Measurements from ENCODE around the gene CPA1. TPM values are rescaled to one million over a fixed set of nuclear protein-coding genes. Genes with fewer than 3 reads are reported as not detected.

Gene CPA1
- total RNA-seq, 1 experiment from 2014 or later: not detected

GRCh38 chr7:130364451-130364850 is 15.8 kb upstream of the CPA1 start:
- H2AFZ ChIP-seq (ENCODE audit: low read length): no peak overlapping the region
- no peak overlapping the region for H2BK12ac ChIP-seq (ENCODE audit: insufficient read length, low read depth, low read length)
- H2BK5ac ChIP-seq (ENCODE audit: insufficient read length, low read length): no peak overlapping the region
- H2AK5ac ChIP-seq (ENCODE audit: insufficient read length, low read length): no peak overlapping the region
- Mint-ChIP-seq H3K36me3 (ENCODE audit: insufficient read depth in 1 of 3, low read depth in 3 of 3) (peaks cover 0 to 8% (median 2%) of the 10 kb centered on the region in 3 experiments; a peak in 2 of 7 replicates), H3K4me3 (no peak overlapping the region), H3K9me3 (peaks cover 6 to 7% of the 10 kb centered on the region in 2 experiments; a peak in 4 of 5 replicates), H3K4me1 (peaks cover 15 to 21% of the 10 kb centered on the region in 2 experiments), H3K27me3 (ENCODE audit: low read depth) (peaks cover 2% of the 10 kb centered on the region; the same call in 1 of the 2 replicates), H3K27ac (no peak overlapping the region; a peak in 1 of 7 replicates)
- H3K18ac ChIP-seq (ENCODE audit: insufficient read length, low read depth, low read length): no peak overlapping the region
- no peak for DNase-seq
- H4K91ac ChIP-seq (ENCODE audit: insufficient read length, low read depth, low read length): no peak overlapping the region
- no peaks in the 10 kb centered on the region; the same call in 1 of the 2 replicates for H3K4me1 ChIP-seq (ENCODE audit: insufficient read depth, low read length)
- no peak overlapping the region for H3K56ac ChIP-seq (ENCODE audit: insufficient read length, low read depth, low read length)
- H2BK20ac ChIP-seq (ENCODE audit: low read depth, low read length, poor library complexity, severe bottlenecking): no peak overlapping the region
- WGBS (ENCODE audit: extremely low coverage, insufficient read length, low lambda C conversion rate): no CpG with 5 or more reads among the region's 4 CpGs
- H3K14ac ChIP-seq (ENCODE audit: insufficient read depth, low read length): no peak overlapping the region
- no peaks in the 10 kb centered on the region for H3K79me1 ChIP-seq (ENCODE audit: insufficient read depth, low read depth, low read length, poor library complexity, severe bottlenecking)
- no peaks in the 10 kb centered on the region for H4K20me1 ChIP-seq (ENCODE audit: control insufficient read depth, insufficient read depth, insufficient read length)
- no peak overlapping the region for H2BK15ac ChIP-seq (ENCODE audit: low read depth, low read length)
- no peak overlapping the region for H3K9ac ChIP-seq (ENCODE audit: extremely low read depth, insufficient read length, low read length)
- H4K5ac ChIP-seq (ENCODE audit: insufficient read length, low read depth, low read length): no peak overlapping the region
- no peaks in the 10 kb centered on the region for H3K9me3 ChIP-seq (ENCODE audit: control insufficient read depth, low read depth, low read length)
- H3K23me2 ChIP-seq (ENCODE audit: insufficient read length, low read depth, low read length, poor library complexity, severe bottlenecking): no peaks in the 10 kb centered on the region
- H3K79me2 ChIP-seq (ENCODE audit: insufficient read depth, low read length): no peaks in the 10 kb centered on the region
- no peak for TF ChIP-seq CTCF (conservative IDR thresholded peaks at IDR 0.05)
- no peaks in the 10 kb centered on the region for H3K27me3 ChIP-seq (ENCODE audit: insufficient read depth, low read length)
- H3K4ac ChIP-seq (ENCODE audit: low read depth, low read length): no peak overlapping the region
- no peak overlapping the region for H3K27ac ChIP-seq (ENCODE audit: insufficient read length, low read depth, low read length)
- no peak overlapping the region for H2BK120ac ChIP-seq (ENCODE audit: low read depth, low read length, poor library complexity, severe bottlenecking)
- H4K8ac ChIP-seq (replicated peaks; ENCODE audit: insufficient read length, low read depth, low read length): no peak overlapping the region
- H3K4me2 ChIP-seq (ENCODE audit: insufficient read depth, insufficient read length, low read length): no peak overlapping the region
- no peak overlapping the region for H3T11ph ChIP-seq (ENCODE audit: low read length)
- no peak overlapping the region for H3K23ac ChIP-seq (ENCODE audit: insufficient read length, low read depth, low read length)
